ENCODE results near the gene ZNF808.
A peak's percentile ranks its signal among the peaks of the same experiment; 100 is the strongest.
"Not testable (repeated sequence)": the region's sequence is repeated elsewhere in the genome, so short reads cannot be mapped to it uniquely, and the experiment has no call there.

ZNF808 gene

GRCh38 chr19:52566121-52566520 lies 38.7 kb downstream of the ZNF808 start:
- no peak for TF ChIP-seq CTCF (conservative IDR thresholded peaks at IDR 0.05; ENCODE audit: low read depth)
- ChIA-PET CTCF (interaction anchor here (0.5 to 0.7 kb wide), 3 partner anchors 32 to 147 kb away, joined by 3 to 6 read pairs (median 3); no protein-coding TSS in a partner anchor), POLR2A (ENCODE audit: low non-redundant PET) (no interaction called here)
- no peak for DNase-seq (ENCODE audit: low spot score)
- no peak overlapping the region for H3K27ac ChIP-seq

- POLR2A ChIA-PET (ENCODE audit: low non-redundant PET): no interaction called here
- DNase-seq (ENCODE audit: low spot score): peak; percentile 49
- CTCF ChIA-PET: interaction anchor here (0.7 kb wide), 1 partner anchor 147 kb away, joined by 6 read pairs; no protein-coding TSS in a partner anchor
Measured at GRCh38 chr19:52566588-52566987, 39.1 kb downstream of the ZNF808 start.

GRCh38 chr19:52567921-52568320 lies 40.5 kb downstream of the ZNF808 start:
- ChIA-PET CTCF (no interaction called here), POLR2A (ENCODE audit: low non-redundant PET) (no interaction called here)
- H3K27ac ChIP-seq: no peak overlapping the region
- no peak for DNase-seq (ENCODE audit: low spot score)
- TF ChIP-seq CTCF (conservative IDR thresholded peaks at IDR 0.05; ENCODE audit: low read depth): no peak

More at GRCh38 chr19:52566588-52566987, 39.1 kb downstream of the ZNF808 start:
- H3K27ac ChIP-seq: no peak overlapping the region
- no peak for TF ChIP-seq CTCF (conservative IDR thresholded peaks at IDR 0.05; ENCODE audit: low read depth)

GRCh38 chr19:52569638-52569999 lies 42.2 kb downstream of the ZNF808 start:
- peak; percentile 6 for DNase-seq (ENCODE audit: low spot score)
- CTCF ChIA-PET; POLR2A ChIA-PET (ENCODE audit: low non-redundant PET): not testable (repeated sequence)
- peak overlapping the region; percentile 91 for H3K27ac ChIP-seq

GRCh38 chr19:52570000-52570861 lies 42.8 kb downstream of the ZNF808 start, which contains the start of gene ZNF701:
ZNF701 (plus strand) TSS chr19:52570287; CDS start chr19:52574148, 3,861 bp downstream.
- peak; percentile 89 for DNase-seq (ENCODE audit: low spot score)
- ChIA-PET POLR2A (ENCODE audit: low non-redundant PET) (no interaction called here), CTCF (no interaction called here)
- H3K27ac ChIP-seq: peak within 1 kb of the TSS; percentile 91
- no peak for TF ChIP-seq CTCF (conservative IDR thresholded peaks at IDR 0.05; ENCODE audit: low read depth)

GRCh38 chr19:52584736-52585440 lies 57.4 kb downstream of the ZNF808 start:
- no peak overlapping the region for H3K27ac ChIP-seq
- CTCF ChIA-PET: no interaction called here
- no peak for TF ChIP-seq CTCF (conservative IDR thresholded peaks at IDR 0.05; ENCODE audit: low read depth)
- no peak for DNase-seq (ENCODE audit: low spot score)
- POLR2A ChIA-PET (ENCODE audit: low non-redundant PET): no interaction called here

- no peak overlapping the region for H3K27ac ChIP-seq
- CTCF ChIA-PET: no interaction called here
- POLR2A ChIA-PET (ENCODE audit: low non-redundant PET): no interaction called here
- DNase-seq (ENCODE audit: low spot score): no peak
- TF ChIP-seq CTCF (conservative IDR thresholded peaks at IDR 0.05; ENCODE audit: low read depth): no peak
Measured at GRCh38 chr19:52585604-52586003, 58.1 kb downstream of the ZNF808 start.
